HG02642 (cell line): ENCODE data around the gene ERBIN.
"Not testable (repeated sequence)": the region's sequence is repeated elsewhere in the genome, so short reads cannot be mapped to it uniquely, and the experiment has no call there.

Experiments
- ATAC-seq: cut with Tn5 transposase; IDR thresholded peaks from one replicate; pipeline ENCODE4 v1.9.1; 2021; ENCODE audit warnings: mild to moderate bottlenecking; ENCODE audit not compliant: unreplicated experiment, poor library complexity

The ERBIN gene

DNA sequence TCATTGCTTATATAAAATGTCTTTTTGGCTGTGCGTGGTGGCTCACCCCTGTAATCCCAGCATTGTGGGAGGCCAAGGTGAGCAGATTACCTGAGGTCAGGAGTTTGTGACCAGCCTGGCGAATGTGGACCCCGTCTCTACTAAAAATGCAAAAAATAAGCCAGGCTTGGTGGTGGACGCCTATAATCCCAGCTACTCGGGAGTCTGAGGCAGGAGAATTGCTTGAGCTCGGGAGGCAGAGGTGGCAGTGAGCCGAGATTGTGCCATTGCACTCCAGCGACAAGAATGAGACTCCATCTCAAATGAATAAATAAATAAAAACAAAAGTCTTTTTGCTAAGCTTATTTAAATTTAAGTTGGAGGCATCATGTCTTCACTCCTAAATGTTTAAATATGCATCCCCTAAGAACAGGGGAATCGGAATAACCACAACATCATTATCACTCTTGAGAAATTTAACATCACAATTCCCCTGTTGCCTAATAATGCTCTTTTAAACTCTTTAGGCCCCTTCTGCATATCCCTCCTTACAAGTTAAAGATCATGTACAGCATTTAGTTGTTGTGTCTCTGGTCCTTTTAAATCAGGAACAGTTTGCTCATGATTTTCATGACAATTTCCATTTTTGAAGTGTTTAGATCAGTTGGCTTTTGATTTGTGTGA, 72.8 kb downstream of the ERBIN start:
- no peak for ATAC-seq

DNA sequence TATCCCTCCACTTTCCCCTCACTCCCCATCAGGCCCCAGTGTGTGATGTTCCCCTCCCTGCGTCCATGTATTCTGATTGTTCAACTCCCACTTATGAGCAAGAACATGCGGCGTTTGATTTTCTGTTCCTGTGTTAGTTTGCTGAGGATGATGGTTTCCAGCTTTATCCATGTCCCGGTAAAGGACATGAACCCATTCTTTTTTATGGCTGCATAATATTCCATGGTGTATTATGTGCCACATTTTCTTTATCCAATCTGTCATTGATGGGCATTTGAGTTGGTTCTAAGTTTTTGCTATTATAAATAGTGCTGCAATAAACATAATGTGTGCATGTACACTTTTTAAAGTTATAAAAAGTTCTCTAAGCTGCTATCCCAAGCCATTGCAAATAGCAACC, 75.6 kb downstream of the ERBIN start:
- ATAC-seq = no peak

DNA sequence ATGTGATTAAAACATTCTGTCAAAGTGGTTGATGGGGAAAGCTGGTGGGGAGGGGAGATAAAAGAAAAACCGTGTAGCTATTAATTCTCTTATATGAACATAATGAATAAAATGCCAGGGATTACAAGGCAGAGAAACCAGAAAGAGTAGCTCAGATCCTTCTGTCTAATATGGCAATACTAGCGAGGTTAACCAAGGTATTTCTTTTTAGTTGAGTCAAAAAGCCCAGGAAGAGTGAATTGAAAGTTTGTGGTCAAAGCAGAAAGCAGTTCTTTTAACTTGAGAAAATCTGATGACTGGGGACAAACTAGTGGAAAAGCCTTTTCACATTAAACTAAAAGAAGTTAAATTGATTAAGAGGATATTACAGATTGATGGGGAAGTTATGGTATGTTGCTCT, 76.0 kb downstream of the ERBIN start:
- no peak for ATAC-seq

DNA sequence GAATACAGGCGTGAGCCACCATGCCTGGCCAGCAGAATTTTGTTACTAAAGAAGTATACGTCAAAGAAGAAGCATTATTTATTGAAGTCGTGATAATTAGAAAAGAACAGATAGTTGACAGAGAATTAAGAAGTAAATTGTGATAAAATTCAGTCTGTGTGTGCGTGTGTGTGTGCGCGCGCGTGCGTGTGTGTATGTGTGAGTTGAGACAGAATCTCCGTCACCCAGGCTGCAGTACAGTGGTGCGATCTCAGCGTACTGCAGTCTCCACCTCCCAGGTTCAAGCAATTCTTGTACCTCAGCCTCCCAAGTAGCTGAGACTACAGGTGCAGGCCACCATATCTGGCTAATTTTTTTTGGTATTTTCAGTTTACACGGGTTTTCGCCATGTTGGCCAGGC, 77.8 kb downstream of the ERBIN start:
- ATAC-seq = no peak

DNA sequence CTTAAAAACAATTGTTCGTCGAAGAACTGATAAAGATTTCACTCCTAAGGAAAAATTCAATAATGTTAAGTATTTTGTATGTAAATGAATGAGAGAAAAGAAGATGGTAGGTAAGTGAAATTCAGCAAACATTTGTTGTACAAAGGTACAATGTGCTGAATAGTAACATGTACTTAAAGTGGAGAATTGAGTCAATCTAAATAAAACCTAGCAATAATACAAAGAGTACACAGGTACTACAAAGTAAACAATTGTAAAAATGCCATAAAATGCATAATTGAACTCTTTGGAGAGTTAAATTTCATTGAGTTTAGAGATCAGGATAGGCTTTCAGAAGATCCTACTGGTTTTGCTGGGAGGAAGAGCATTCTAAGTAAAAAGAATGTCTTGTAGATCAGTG, 82.9 kb downstream of the ERBIN start:
- ATAC-seq = no peak

DNA sequence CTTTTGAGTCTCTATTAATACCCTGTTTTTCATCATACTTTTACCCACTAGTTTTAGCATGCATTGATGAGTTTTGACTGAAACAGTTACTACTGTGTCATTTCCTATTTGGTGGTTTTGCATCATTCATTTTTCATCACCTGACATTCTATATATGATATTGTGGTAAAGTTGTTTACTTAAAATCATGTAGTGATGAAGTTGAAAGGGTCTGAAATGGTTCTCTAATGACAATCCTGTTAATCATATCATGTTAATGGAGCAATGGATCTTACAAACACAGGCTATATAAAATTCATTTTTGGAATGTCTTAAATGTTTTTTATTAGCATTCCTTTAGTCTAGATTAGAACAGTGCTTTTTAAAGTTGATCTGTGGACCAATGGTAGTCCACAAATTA, 84.1 kb downstream of the ERBIN start:
- no peak for ATAC-seq

DNA sequence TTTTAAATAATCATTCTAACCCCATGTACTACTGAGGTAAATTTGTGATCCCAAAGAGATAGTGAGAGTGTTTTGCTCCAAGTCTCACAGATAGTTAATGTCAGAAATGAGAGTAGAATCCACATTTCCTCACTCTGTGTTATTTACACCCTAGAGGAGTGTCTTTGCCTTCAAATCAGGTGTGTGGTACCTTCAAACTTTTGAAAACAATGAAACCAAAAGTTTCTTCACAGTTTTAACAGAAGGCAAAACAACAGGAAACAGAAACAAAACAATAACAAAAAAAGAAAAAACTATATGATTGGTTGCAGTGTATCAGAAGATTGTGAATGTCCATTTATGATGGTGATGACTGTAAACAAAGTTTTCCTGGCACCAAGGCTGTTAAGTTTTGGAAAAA, 85.9 kb downstream of the ERBIN start:
- ATAC-seq = peak; percentile 59

DNA sequence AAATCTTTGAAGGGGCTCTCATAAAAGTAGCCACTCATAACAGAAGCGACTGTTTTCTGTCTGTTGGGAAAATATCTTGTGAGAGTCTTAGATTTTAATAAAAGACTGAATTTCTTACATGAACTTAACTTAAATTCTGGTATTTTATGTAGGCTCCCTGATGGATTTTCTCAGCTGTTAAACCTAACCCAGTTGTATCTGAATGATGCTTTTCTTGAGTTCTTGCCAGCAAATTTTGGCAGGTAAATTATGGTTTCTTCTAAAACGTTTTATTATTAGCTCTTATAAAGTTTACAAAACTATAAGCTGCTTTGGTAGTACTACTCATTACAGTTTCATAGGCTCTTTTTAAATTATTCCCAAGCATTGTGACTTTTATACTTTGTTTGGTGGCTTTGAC, 87.0 kb downstream of the ERBIN start:
- no peak for ATAC-seq

DNA sequence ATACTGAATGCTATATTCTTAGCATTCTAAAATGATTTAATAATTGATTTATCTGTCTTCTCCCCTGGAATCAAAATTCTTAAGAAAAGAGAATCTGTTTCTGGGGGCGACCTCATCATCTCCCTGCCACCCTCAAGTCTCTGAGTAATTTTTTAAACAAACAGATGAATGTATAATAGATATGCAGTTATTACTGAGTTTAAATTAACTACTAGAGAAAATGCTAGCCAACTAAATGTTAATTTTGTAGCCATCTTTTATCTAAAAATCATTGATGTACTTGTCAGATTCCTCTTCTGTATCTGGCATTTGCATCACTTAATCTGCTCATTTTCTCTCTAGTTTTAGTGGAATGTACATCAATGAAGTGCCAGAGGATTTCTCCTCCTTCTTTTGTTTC, 87.5 kb downstream of the ERBIN start:
- no peak for ATAC-seq

DNA sequence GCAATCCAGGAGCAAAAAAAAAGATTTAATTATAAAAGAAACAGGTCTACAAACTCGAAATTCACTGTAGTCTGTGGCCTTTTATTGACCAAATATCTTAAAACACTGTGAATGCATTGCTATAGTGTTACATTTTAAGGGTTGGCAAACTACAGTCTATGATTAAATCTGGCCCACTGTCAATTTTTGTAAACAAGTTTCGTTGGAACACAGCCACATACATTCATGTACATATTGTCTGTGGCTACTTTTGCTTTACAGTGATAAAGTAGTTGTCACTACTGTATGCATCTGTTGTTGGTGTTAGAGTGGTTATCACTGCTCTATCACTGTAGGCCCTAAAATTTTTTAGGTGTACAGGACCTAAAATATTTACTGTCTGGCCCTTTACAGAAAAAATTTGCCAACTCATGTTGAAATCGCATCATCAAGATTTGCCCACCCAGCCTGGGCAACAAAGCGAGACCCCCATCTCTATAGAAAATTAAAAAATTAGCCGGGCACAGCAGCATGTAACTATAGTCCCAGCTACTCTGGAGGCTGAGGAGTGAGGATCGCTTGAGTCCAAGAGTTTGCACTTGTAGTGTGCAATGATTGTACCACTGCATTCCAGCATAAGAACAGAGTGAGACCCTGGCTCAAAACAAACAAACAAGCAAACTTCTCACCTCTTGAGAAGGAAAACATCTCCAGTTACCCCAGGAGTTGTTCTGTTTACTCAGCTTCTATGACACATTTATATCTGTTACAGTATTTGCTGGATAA, 89.0 kb downstream of the ERBIN start:
- ATAC-seq = no peak

DNA sequence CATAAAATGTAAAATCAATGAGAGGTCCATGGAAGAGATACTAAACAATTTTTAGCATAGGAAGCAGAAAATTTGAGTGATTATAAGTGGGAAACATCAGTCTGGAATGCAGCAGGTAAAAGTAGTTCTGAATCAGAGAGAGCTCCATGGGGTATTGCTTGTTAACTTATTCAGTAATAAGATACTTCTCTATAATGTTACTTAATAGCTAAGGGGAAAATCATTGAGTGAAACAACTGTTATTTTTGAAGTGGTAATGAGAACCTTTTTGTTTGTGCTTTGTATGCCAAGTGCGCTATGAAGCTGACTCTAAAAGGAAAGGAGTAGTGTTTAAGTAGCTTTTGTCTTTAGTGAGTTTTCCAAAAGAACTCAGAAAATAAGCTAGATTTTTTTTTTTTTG, 95.2 kb downstream of the ERBIN start:
- ATAC-seq = no peak

DNA sequence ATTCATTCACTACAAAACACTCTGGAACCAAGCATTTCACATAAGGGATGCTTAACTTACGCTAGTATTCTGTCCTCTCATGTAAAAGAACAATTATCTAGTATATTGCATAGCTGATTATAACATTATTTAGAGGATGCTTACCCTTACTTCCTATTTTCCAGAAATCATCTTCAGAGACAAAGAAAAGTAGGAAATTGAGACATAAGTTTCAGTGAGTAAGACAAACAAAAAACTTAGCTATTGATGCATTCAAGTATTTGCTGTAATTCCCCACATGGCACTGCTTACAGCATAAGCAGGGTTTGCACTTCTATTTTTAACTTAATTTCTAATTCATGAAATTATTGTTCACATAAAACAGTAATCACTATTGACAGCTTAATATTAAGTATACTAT, 112.9 kb downstream of the ERBIN start:
- ATAC-seq = no peak

DNA sequence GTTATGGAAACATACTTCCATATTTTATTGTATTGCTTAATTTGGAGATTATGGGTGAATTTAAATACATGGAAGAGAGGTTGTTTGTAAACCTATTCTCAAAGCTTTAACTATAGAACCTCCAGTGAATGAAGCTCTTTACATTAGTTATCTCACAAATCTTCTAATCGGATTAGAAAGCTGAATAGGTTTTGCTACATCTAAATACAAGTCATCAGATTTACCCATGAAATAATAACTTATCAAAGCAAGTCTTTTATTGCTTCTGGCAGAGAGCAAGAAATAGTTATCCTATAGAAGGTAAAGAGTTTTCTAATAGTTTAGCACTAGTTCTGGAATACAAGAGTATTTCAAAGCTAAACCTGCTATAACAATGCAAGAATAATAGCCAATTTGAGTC, 113.3 kb downstream of the ERBIN start:
- no peak for ATAC-seq

DNA sequence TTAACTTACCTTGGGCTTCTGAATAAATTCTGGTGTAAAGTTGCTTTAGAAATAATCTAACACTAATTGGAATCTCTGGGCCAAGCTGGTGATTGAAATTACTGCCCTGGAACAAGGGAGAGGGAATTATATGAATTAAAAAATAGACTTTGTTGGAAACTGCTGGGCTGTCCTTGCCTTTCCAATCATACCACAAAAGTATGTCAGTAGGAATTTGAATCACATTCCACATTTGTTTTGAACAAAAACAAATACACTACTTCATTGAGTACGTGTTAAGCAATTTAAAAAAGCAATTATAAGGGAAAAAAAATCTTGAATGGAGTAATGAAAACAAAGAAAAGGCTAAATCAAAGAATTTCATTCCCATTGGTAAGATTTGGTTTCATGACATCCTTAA, 115.3 kb downstream of the ERBIN start:
- ATAC-seq = no peak

DNA sequence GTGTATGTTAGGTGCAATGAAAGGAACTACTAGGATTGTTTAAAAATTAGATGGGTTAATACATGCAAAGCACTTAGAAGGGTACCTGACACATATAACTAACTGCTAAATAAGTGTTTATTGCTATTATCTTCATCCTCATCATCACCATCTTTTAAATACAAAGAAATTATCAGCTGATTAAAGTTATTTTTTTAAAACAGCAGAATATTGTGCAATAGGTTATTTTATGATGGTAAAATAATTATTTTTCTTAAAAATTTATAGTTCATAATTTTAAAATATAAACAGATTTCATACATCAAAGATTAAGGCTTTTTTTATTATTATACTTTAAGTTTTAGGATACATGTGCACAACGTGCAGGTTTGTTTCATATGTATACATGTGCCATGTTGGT, 130.9 kb downstream of the ERBIN start:
- ATAC-seq = no peak

DNA sequence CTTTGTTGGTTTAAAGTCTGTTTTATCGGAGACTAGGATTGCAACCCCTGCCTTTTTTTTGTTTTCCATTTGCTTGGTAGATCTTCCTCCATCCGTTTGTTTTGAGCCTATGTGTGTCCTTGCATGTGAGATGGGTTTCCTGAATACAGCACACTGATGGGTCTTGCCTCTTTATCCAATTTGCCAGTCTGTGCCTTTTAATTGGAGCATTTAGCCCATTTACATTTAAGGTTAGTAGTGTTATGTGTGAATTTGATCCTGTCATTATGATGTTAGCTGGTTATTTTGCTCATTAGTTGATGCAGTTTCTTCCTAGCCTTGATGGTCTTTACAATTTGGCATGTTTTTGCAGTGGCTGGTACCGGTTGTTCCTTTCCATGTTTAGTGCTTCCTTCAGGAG, 134.9 kb downstream of the ERBIN start:
- ATAC-seq = not testable (repeated sequence)

DNA sequence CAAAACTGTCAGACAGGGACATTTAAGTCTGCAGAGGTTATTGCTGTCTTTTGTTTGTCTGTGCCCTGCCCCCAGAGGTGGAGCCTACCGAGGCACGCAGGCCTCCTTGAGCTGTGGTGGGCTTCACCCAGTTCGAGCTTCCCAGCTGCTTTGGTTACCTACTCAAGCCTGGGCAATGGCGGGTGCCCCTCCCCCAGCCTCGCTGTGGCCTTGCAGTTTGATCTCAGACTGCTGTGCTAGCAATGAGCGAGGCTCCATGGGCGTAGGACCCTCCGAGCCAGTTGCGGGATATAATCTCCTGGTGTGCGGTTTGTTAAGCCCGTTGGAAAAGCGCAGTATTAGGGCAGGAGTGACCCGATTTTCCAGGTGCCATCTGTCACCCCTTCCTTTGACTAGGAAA, 136.7 kb downstream of the ERBIN start:
- not testable (repeated sequence) for ATAC-seq

DNA sequence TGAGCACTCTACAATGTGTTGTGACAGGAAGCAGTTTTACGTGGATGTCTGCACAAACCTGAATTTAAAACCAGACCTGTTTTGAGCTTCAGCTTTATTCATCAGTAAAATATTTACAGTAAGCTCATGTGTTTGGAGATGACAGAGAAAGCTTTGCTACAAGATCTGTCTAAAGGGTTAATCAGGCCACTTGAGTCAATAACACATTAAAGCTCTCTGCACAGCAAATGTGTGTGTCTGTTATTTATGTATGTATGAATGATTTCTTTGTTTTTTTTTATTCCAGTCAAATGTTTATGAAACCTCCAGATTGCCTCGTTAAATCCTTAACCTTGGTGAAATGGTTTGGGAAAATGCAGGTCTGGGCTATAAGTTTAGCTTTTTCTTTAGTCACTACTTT, 140.5 kb downstream of the ERBIN start:
- ATAC-seq = no peak

DNA sequence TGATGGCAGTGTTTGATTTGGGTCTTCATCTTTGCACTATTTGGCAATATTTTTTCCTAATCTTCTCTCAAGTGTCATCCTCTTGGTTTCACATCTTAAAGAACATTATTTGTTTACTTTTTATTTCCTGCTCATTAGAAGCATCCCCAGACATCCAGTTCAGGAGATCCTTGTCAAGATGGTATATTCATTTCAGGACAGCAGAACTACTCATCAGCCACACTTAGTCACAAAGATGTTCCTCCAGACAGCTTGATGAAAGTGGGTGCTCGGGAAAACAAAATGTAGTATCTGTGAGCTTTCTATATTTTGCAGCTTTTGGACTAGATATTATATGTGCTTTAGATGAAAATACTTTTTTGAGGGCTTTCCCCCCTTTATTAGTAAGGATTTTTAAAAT, 145.7 kb downstream of the ERBIN start:
- ATAC-seq = no peak

DNA sequence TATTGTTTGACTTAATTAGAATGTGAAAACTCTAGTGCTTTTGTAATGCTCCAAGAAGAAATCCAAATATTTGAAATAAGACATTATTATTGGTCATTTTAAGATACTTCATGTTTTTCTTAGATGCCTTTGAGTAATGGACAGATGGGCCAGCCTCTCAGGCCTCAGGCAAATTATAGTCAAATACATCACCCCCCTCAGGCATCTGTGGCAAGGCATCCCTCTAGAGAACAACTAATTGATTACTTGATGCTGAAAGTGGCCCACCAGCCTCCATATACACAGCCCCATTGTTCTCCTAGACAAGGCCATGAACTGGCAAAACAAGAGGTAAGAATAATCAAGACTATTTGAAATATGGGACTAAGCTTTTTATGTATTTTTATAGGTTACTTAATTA, 148.5 kb downstream of the ERBIN start:
- ATAC-seq = no peak

DNA sequence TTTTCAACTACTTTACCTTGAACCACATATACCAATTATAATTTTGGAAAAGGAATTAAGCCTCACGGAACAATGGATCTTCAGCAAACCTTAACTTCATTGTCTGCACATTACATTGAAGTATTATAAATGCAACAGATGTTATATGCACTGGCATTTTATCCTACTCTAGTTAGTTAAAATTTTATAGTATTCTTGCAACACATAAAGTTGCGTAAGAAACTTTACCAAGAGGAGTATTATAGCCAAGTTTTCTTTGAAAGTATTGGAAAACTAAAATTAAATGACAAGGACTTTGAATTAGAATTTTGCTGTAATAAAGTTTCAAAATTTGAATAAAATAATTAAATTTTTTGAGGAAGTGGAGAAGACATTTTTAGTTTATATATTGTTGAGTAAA, 154.3 kb downstream of the ERBIN start:
- ATAC-seq = no peak

DNA sequence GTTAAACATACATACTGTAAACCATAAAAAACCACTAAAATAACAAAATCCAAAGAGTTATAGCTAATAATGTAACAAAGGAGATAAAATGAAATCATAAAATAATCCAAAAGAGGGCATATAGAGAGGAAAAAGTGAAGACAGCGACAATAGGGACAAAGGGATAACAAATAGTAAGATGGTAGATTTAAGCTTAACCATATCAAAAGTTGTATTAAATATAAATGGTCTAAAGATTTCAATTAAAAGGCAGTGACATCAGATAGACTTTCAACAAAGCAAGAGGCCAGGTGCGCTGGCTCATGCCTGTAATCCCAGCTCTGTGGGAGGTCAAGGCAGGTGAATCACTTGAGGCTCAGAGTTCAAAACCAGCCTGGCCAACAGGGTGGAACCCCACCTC, 163.0 kb downstream of the ERBIN start:
- ATAC-seq = no peak
